Renal cortical epithelial cell (primary cell): ENCODE data around the gene SRY. TPM values are rescaled to one million over a fixed set of nuclear protein-coding genes. Genes with fewer than 3 reads are reported as not detected.
"Not testable (repeated sequence)": the region's sequence is repeated elsewhere in the genome, so short reads cannot be mapped to it uniquely, and the experiment has no call there.

ENCODE experiments used
- DNase-seq: peaks from one replicate; pipeline ENCODE4 v3.0.0-alpha.2; 2011; ENCODE audit warnings: low read depth
- total RNA-seq: library from RNA; depleted of rRNA; stranded (reverse); fragments of >200 nt; gene quantifications from 2 replicates; pipeline ENCODE4 v1.2.3, GENCODE V29; 2014

The SRY gene
- not detected in 2 replicates for total RNA-seq

DNA sequence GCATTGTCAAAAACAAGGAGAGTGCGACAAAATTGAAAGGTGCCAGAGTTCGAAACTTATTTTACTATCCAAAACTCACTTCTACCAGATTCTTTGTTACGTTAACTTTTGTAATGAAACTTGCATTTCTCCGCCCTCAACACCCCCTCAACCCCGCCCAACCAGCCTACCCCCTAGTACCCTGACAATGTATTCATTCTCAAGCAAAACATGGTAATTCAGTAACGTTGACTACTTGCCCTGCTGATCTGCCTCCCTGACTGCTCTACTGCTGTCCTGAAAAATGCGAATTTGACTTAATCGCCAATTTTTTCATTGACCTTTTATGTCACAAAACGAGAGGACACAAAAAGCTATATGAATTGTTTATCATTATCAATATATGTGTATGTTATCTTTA lies at the start of gene SRY:
SRY (minus strand) TSS at position 83 of the 400 bp plus-strand sequence; CDS start at position 4, 79 bp downstream.
- no peak for DNase-seq

DNA sequence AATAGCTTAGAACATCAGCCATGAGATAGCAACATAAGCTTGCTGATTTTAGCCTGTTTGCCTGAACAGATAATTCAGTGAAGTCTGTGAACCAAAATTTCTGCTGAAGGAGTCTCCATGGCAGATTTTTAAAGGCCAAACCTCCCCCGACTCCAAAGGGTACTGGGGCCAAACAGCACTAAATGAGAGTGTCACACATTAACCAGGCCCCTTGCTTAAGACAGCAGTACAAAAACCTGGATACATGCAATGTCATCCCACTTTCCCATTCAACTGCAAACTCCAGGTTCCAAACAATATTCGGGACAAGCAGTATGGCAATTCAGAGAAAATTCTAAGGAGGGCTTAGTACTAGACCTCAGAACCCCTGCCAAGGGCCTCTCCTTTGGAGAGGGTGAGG lies 49.6 kb upstream of the SRY start:
- no peak for DNase-seq

DNA sequence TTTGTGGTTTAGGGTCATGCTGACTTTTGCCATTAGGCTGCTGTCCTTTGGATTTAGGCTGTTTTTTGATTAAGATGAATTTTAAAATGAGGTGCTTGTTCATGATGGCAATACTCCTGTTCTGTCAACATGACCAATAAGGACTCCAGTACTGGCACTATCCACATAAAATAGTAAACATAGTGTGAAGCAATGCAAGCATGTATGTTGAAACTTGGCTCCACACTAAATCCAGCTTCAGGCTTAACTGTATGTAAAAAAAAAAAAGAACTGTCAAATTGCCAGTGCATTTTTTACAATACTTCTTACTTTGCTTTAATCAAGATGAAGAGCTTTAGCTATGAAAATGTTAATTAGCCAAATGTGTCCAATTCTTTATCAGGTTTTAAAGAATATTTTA lies 47.7 kb upstream of the SRY start:
- no peak for DNase-seq

DNA sequence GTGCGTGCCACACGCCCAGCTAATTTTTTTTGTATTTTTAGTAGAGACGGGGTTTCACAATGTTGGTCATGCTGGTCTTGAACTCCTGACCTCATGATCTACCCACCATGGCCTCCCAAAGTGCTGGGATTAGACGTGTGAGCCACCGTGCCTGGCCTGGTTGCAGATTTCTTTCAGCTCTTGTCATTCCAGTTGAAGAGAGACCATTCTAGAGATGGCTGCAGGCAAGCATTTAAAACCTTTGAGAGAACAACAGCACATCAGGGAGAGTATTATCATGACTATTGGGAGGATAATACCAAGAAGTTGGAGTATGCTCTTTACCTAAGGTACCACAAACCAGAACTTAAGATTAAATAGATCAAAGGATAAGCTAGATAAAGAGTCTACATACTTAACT lies 41.0 kb upstream of the SRY start:
- DNase-seq = no peak

DNA sequence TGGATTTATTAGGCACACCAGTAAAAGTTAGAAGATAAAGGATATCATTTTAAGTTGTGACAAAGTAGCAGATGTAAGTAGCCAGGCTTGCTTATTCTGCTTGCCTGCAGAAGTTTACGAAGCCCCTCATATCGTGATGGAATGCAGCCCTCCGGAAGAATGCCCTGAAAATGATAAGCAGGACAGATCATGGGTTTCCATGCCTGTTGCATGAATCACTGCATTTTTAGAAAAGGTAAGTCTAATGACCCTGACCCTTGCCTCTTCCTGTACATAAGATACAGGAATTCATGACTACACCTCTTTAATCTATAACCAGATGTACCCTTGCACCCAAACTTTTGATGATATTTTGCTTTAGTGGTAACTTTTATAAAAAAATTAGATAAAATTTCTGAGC lies 37.0 kb upstream of the SRY start:
- no peak for DNase-seq

DNA sequence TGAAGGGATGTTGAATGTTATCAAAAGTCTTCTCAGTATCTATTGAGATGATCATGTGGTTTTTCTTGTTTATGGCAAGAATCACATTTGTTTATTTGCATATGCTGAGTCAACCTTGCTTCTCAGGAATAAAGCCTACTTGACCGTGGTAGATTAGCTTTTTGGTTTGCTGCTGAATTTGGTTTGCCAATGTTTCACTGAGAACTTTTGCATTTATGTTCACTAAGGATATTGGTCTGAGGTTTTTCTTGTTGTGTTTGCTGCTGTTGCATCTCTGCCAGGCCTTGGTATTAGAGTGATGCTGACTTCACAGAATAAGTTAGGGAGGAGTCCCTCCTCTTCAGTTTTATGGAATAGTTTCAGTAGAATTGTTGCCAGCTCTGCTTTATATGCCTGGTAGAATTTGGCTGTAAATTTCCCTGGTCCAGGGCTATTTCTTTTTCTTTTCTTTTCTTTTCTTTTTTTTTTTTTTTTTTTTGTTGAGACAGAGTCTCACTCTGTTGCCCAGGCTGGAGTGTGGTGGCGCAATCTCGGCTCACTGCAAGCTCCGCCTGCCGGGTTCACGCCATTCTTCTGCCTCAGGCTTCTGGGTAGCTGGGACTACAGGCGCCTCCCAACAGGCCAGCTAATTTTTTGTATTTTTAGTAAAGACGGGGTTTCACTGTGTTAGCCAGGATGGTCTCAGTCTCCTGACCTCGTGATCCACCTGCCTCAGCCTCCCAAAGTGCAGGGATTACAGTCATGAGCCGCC lies 29.8 kb upstream of the SRY start:
- DNase-seq = not testable (repeated sequence)

DNA sequence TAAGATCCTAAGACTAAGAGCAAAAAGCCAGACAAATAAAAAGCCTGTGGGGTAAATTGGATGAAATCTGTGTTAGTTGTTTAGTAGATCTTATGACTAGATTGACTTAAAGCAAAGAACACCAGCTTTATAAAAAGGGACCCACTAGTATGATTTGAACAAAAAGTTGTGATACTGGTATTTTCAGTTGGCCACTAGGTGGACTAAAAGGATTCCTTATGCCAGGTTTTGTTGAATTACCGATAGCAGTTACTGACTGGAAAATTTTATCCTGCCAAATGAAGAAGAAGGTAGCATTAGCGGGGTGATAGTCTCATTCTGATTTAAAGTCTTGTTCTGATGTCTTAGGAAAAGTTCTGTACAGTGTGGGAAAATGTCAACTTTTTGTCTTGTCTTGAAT lies 12.8 kb upstream of the SRY start:
- DNase-seq = peak; percentile 23

DNA sequence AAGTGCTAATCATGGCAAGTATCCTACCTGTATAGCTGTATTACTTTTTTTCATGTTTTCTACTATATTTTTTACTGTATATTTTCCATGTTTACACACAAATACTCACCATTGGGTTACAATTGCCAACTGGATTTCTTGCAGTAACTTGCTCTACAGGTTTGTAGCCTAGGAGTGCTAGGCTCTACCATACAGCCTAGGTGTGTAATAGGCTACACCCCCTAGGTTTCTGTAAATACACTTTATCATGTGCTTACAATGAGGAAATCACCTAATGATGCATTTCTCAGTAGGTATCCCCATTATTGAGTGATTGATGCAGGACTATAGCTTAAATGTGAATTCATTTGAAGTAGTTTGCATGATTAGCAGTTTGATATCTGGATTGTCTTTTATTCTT lies 10.5 kb upstream of the SRY start:
- peak; percentile 0 for DNase-seq

DNA sequence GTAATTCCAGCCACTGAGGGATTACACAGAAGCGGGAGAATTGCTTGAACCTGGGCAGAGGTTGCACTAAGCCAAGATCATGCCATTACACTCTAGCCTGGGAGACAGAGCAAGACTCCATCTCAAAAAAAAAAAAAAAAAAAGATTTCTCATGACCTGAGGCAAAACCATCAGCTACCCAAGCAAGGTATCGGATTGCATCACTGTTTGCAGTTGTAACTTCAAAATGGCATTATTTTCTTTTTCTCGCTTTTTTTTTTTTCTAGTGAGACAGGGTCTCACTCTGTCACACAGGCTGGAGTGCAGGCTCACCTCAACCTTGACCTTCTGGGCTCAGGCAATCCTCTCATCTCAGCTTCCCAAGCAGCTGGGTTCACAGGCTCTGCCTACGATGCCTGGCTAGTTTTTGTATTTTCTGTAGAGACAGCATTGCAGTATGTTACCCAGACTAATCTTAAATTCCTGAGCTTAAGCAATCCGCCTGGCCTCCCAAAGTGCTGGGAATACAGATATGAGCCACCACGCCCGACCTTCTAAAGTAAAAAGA lies 9.6 kb upstream of the SRY start:
- no peak for DNase-seq

DNA sequence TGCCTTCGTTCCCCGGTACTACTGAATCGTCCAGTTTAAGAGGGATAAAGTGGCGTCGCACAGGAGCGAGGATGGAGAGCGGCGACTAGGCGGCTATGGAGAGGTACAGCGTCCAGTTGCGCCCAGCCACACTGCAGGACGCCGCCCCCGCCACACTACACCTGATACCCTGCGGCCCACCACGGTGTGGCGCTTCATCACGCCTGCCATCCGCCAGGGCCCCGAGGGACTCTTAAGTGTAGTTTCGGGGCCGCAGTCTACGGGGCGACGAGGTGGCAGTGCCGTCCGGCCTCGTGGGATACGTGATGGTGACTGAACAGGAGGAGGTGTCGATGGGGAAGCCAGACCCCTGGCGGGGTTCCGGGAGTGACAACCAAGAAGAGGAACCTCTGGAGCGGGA lies 2.3 kb upstream of the SRY start:
- no peak for DNase-seq

DNA sequence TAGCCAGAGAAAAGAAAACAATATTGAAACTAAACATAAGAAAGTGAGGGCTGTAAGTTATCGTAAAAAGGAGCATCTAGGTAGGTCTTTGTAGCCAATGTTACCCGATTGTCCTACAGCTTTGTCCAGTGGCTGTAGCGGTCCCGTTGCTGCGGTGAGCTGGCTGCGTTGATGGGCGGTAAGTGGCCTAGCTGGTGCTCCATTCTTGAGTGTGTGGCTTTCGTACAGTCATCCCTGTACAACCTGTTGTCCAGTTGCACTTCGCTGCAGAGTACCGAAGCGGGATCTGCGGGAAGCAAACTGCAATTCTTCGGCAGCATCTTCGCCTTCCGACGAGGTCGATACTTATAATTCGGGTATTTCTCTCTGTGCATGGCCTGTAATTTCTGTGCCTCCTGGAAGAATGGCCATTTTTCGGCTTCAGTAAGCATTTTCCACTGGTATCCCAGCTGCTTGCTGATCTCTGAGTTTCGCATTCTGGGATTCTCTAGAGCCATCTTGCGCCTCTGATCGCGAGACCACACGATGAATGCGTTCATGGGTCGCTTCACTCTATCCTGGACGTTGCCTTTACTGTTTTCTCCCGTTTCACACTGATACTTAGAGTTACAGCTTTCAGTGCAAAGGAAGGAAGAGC lies 488 bp downstream of the SRY start:
- peak; percentile 0 for DNase-seq

Other genes with a start within 250 kb of the SRY start
- gene RPS4Y1, start 53.9 kb upstream of the SRY start, total RNA-seq = 0.20 and 252 TPM in 2 replicates
- 14.9 TPM in 1 of 2 replicates, not detected in the other for gene ZFY, start 147.7 kb upstream of the SRY start, total RNA-seq